Measurements from ENCODE around the gene PLA2G4F.

PLA2G4F gene

GRCh38 chr15:42108189-42108588, 48.2 kb downstream of the PLA2G4F start:
- H2BK5ac ChIP-seq (ENCODE audit: low read depth, low read length, poor library complexity): no peak overlapping the region
- no peak overlapping the region for H3K9ac ChIP-seq (ENCODE audit: low read length)
- H4K91ac ChIP-seq (ENCODE audit: low read depth, low read length): no peak overlapping the region
- no peak overlapping the region for H3K14ac ChIP-seq (ENCODE audit: low read length)
- no peaks in the 10 kb centered on the region for H3K79me1 ChIP-seq (ENCODE audit: low read length)
- H3K4ac ChIP-seq (ENCODE audit: low read depth, low read length): no peak overlapping the region
- no peaks in the 10 kb centered on the region for H3K36me3 ChIP-seq (ENCODE audit: control insufficient read depth in 1 of 2, insufficient read depth in 2 of 2, low read length in 2 of 2)
- H3K4me3 ChIP-seq (ENCODE audit: low read depth, low read length): no peak overlapping the region
- no peak overlapping the region for H4K12ac ChIP-seq (ENCODE audit: low read depth, low read length)
- no peak overlapping the region for H2AFZ ChIP-seq (ENCODE audit: insufficient read depth, low read length, poor library complexity)
- H3K4me2 ChIP-seq (ENCODE audit: low read length): no peak overlapping the region
- no peak overlapping the region for H3K18ac ChIP-seq (ENCODE audit: low read length)
- no peaks in the 10 kb centered on the region for H3K9me3 ChIP-seq (ENCODE audit: insufficient read depth, low read depth, low read length)
- H3K27me3 ChIP-seq (ENCODE audit: insufficient read depth, low read length): no peaks in the 10 kb centered on the region
- no peak overlapping the region for H2BK12ac ChIP-seq (ENCODE audit: low read length)
- H2AK5ac ChIP-seq (ENCODE audit: low read length): no peak overlapping the region
- no peak for DNase-seq
- H3K79me2 ChIP-seq (ENCODE audit: control insufficient read depth, insufficient read depth, low read length, poor library complexity): no peaks in the 10 kb centered on the region
- H3K23ac ChIP-seq (ENCODE audit: low read length): no peak overlapping the region
- H3K27ac ChIP-seq (ENCODE audit: low read depth, low read length): no peak overlapping the region
- no peaks in the 10 kb centered on the region for H3K4me1 ChIP-seq (ENCODE audit: control insufficient read depth in 1 of 2, insufficient read depth in 2 of 2, low read length in 2 of 2)
- H2BK120ac ChIP-seq (ENCODE audit: insufficient read depth, low read length, poor library complexity): no peak overlapping the region
- no peak overlapping the region for H4K8ac ChIP-seq (ENCODE audit: low read depth, low read length)

GRCh38 chr15:42107473-42107872, 49.0 kb downstream of the PLA2G4F start:
- Histone ChIP-seq H3K4me1 (ENCODE audit: control insufficient read depth in 1 of 2, insufficient read depth in 2 of 2, low read length in 2 of 2) (no peaks in the 10 kb centered on the region), H3K4me2 (ENCODE audit: low read length) (no peak overlapping the region), H4K8ac (ENCODE audit: low read depth, low read length) (no peak overlapping the region), H2AFZ (ENCODE audit: insufficient read depth, low read length, poor library complexity) (no peak overlapping the region), H3K23ac (ENCODE audit: low read length) (no peak overlapping the region), H3K79me1 (ENCODE audit: low read length) (no peaks in the 10 kb centered on the region), H2BK120ac (ENCODE audit: insufficient read depth, low read length, poor library complexity) (no peak overlapping the region), H3K4ac (ENCODE audit: low read depth, low read length) (no peak overlapping the region), H3K36me3 (ENCODE audit: control insufficient read depth in 1 of 2, insufficient read depth in 2 of 2, low read length in 2 of 2) (no peaks in the 10 kb centered on the region), H3K18ac (ENCODE audit: low read length) (no peak overlapping the region), H3K27ac (ENCODE audit: low read depth, low read length) (no peak overlapping the region), H3K79me2 (ENCODE audit: control insufficient read depth, insufficient read depth, low read length, poor library complexity) (no peaks in the 10 kb centered on the region), H3K9me3 (ENCODE audit: insufficient read depth, low read depth, low read length) (no peaks in the 10 kb centered on the region), H3K4me3 (ENCODE audit: low read depth, low read length) (no peak overlapping the region), H3K9ac (ENCODE audit: low read length) (no peak overlapping the region), H2BK12ac (ENCODE audit: low read length) (no peak overlapping the region), H3K14ac (ENCODE audit: low read length) (no peak overlapping the region), H2BK5ac (ENCODE audit: low read depth, low read length, poor library complexity) (no peak overlapping the region), H4K12ac (ENCODE audit: low read depth, low read length) (no peak overlapping the region), H4K91ac (ENCODE audit: low read depth, low read length) (no peak overlapping the region), H2AK5ac (ENCODE audit: low read length) (no peak overlapping the region), H3K27me3 (ENCODE audit: insufficient read depth, low read length) (no peaks in the 10 kb centered on the region)
- no peak for DNase-seq
- WGBS (ENCODE audit: extremely low coverage, insufficient coverage, insufficient read length): no CpG with 5 or more reads among the region's 7 CpGs

GRCh38 chr15:42106288-42106687, 50.1 kb downstream of the PLA2G4F start:
- H3K14ac ChIP-seq (ENCODE audit: low read length): no peak overlapping the region
- no CpG with 5 or more reads among the region's 5 CpGs for WGBS (ENCODE audit: extremely low coverage, insufficient coverage, insufficient read length)
- no peak overlapping the region for H3K4me2 ChIP-seq (ENCODE audit: low read length)
- DNase-seq: no peak
- no peaks in the 10 kb centered on the region for H3K4me1 ChIP-seq (ENCODE audit: control insufficient read depth in 1 of 2, insufficient read depth in 2 of 2, low read length in 2 of 2)
- no peaks in the 10 kb centered on the region for H3K36me3 ChIP-seq (ENCODE audit: control insufficient read depth in 1 of 2, insufficient read depth in 2 of 2, low read length in 2 of 2)
- H4K8ac ChIP-seq (ENCODE audit: low read depth, low read length): no peak overlapping the region
- no peak overlapping the region for H3K23ac ChIP-seq (ENCODE audit: low read length)
- no peaks in the 10 kb centered on the region for H3K79me2 ChIP-seq (ENCODE audit: control insufficient read depth, insufficient read depth, low read length, poor library complexity)
- no peak overlapping the region for H2BK12ac ChIP-seq (ENCODE audit: low read length)
- no peak overlapping the region for H4K91ac ChIP-seq (ENCODE audit: low read depth, low read length)
- H4K12ac ChIP-seq (ENCODE audit: low read depth, low read length): no peak overlapping the region
- H3K27me3 ChIP-seq (ENCODE audit: insufficient read depth, low read length): no peaks in the 10 kb centered on the region
- no peaks in the 10 kb centered on the region for H3K79me1 ChIP-seq (ENCODE audit: low read length)
- no peak overlapping the region for H3K27ac ChIP-seq (ENCODE audit: low read depth, low read length)
- no peak overlapping the region for H3K9ac ChIP-seq (ENCODE audit: low read length)
- H3K4ac ChIP-seq (ENCODE audit: low read depth, low read length): no peak overlapping the region
- no peak overlapping the region for H2BK5ac ChIP-seq (ENCODE audit: low read depth, low read length, poor library complexity)
- no peak overlapping the region for H2AK5ac ChIP-seq (ENCODE audit: low read length)
- no peaks in the 10 kb centered on the region for H3K9me3 ChIP-seq (ENCODE audit: insufficient read depth, low read depth, low read length)
- H3K4me3 ChIP-seq (ENCODE audit: low read depth, low read length): no peak overlapping the region
- no peak overlapping the region for H3K18ac ChIP-seq (ENCODE audit: low read length)
- H2AFZ ChIP-seq (ENCODE audit: insufficient read depth, low read length, poor library complexity): no peak overlapping the region
- no peak overlapping the region for H2BK120ac ChIP-seq (ENCODE audit: insufficient read depth, low read length, poor library complexity)

- no peak overlapping the region for H3K18ac ChIP-seq (ENCODE audit: low read length)
- no peak overlapping the region for H2AK5ac ChIP-seq (ENCODE audit: low read length)
- no peak for DNase-seq
- no peaks in the 10 kb centered on the region for H3K79me2 ChIP-seq (ENCODE audit: control insufficient read depth, insufficient read depth, low read length, poor library complexity)
- WGBS (ENCODE audit: extremely low coverage, insufficient coverage, insufficient read length): no CpG with 5 or more reads among the region's 11 CpGs
- H3K9me3 ChIP-seq (ENCODE audit: insufficient read depth, low read depth, low read length): no peaks in the 10 kb centered on the region
- no peak overlapping the region for H4K12ac ChIP-seq (ENCODE audit: low read depth, low read length)
- no peak overlapping the region for H2BK12ac ChIP-seq (ENCODE audit: low read length)
- no peak overlapping the region for H3K23ac ChIP-seq (ENCODE audit: low read length)
- H2AFZ ChIP-seq (ENCODE audit: insufficient read depth, low read length, poor library complexity): no peak overlapping the region
- H3K4me3 ChIP-seq (ENCODE audit: low read depth, low read length): no peak overlapping the region
- H3K4ac ChIP-seq (ENCODE audit: low read depth, low read length): no peak overlapping the region
- no peak overlapping the region for H3K14ac ChIP-seq (ENCODE audit: low read length)
- no peak overlapping the region for H2BK120ac ChIP-seq (ENCODE audit: insufficient read depth, low read length, poor library complexity)
- H3K4me1 ChIP-seq (ENCODE audit: control insufficient read depth in 1 of 2, insufficient read depth in 2 of 2, low read length in 2 of 2): peaks cover 5 to 7% of the 10 kb centered on the region in 2 experiments
- H4K8ac ChIP-seq (ENCODE audit: low read depth, low read length): no peak overlapping the region
- H3K27ac ChIP-seq (ENCODE audit: low read depth, low read length): no peak overlapping the region
- H3K9ac ChIP-seq (ENCODE audit: low read length): no peak overlapping the region
- no peak overlapping the region for H2BK5ac ChIP-seq (ENCODE audit: low read depth, low read length, poor library complexity)
- H3K27me3 ChIP-seq (ENCODE audit: insufficient read depth, low read length): no peaks in the 10 kb centered on the region
- H3K79me1 ChIP-seq (ENCODE audit: low read length): no peaks in the 10 kb centered on the region
- no peaks in the 10 kb centered on the region for H3K36me3 ChIP-seq (ENCODE audit: control insufficient read depth in 1 of 2, insufficient read depth in 2 of 2, low read length in 2 of 2)
- no peak overlapping the region for H3K4me2 ChIP-seq (ENCODE audit: low read length)
- H4K91ac ChIP-seq (ENCODE audit: low read depth, low read length): no peak overlapping the region
These were observed 52.1 kb downstream of the PLA2G4F start for GRCh38 chr15:42104095-42104891.
